Upper lobe of right lung (tissue), 1 donor: ENCODE data around the gene ZNF862. TPM values are rescaled to one million over a fixed set of nuclear protein-coding genes. Genes with fewer than 3 reads are reported as not detected.

Source experiments
- ATAC-seq: fragments of 200-7000 bp; cut with Tn5 transposase; one replicate; pipeline ENCODE4 v1.9.1; 2020; ENCODE audit warnings: mild to moderate bottlenecking, moderate library complexity
- DNase-seq: peaks from one replicate; pipeline ENCODE4 v3.0.0-alpha.2; 2020
- H3K27ac ChIP-seq: fragments of 200-600 bp; one replicate; pipeline ENCODE4 v1.8.0; 2022
- H3K27me3 ChIP-seq: fragments of 200-600 bp; one replicate; pipeline ENCODE4 v1.8.0; 2022; ENCODE audit warnings: mild to moderate bottlenecking
- H3K36me3 ChIP-seq: fragments of 200-600 bp; one replicate; pipeline ENCODE4 v1.8.0; 2022
- H3K4me1 ChIP-seq: fragments of 200-600 bp; one replicate; pipeline ENCODE4 v1.8.0; 2022
- H3K4me3 ChIP-seq: fragments of 200-600 bp; one replicate; pipeline ENCODE4 v1.8.0; 2022; ENCODE audit warnings: mild to moderate bottlenecking
- H3K9me3 ChIP-seq: fragments of 200-600 bp; one replicate; pipeline ENCODE4 v1.8.0; 2022
- intact Hi-C: fragments of 100-400 bp; cut with DNase I; formaldehyde crosslinking; loops from one replicate; pipeline ENCODE4 v1.11.0; 2022
- total RNA-seq: library from RNA; stranded (reverse); fragmentation: NEBNext Ultra II Directional; extraction: Animal tissue kit (Norgen Biotek cat#: 25700); gene quantifications from one replicate; pipeline ENCODE4 v1.2.1, GENCODE V29; 2021
- TF ChIP-seq, protein P1 (sequence below): fragments of 200-600 bp; IDR thresholded peaks from one replicate; pipeline ENCODE4 v1.8.0; 2022; ENCODE audit warnings: antibody characterized with exemption
- donor health status: DM: no; HTN: yes; CAD: no; lungs with severe emphysema.

ZNF862 gene
- total RNA-seq, 1 donor from 2014 or later: 14.6 TPM

DNA sequence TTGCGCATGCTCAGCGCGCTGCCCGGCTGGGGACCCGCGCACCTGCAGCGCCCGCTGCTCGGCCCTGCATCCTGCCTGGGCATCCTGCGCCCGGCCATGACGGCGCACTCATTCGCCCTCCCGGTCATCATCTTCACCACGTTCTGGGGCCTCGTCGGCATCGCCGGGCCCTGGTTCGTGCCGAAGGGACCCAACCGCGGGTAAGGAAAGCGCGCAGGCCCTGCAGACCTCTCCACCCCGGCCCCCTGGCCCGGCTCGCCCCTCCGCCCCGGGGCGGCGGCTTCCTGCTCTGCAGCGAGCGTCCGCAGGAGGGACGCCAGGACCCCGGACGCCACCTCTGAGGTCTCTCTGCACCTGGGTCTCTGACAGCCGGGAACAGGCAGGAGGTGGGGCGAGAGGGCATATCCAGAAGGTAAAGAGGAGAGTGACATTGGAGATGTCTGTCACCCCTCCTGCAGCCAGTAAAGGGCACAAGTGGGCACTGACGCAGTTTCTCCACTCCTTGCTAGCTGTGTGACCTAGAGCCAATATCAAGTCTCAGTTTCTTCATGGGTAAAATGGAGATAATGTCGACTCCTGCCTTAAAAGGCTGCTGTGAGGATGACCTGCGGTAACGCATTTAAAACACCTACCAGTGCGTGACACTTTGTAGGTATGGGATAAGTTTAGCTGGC lies 35.9 kb downstream of the ZNF862 start:
- H3K27me3 ChIP-seq: no peaks in the 10 kb centered on the region
- peak overlapping the region; percentile 30 for H3K27ac ChIP-seq
- no peaks in the 10 kb centered on the region for H3K36me3 ChIP-seq
- TF ChIP-seq, protein P1, sequence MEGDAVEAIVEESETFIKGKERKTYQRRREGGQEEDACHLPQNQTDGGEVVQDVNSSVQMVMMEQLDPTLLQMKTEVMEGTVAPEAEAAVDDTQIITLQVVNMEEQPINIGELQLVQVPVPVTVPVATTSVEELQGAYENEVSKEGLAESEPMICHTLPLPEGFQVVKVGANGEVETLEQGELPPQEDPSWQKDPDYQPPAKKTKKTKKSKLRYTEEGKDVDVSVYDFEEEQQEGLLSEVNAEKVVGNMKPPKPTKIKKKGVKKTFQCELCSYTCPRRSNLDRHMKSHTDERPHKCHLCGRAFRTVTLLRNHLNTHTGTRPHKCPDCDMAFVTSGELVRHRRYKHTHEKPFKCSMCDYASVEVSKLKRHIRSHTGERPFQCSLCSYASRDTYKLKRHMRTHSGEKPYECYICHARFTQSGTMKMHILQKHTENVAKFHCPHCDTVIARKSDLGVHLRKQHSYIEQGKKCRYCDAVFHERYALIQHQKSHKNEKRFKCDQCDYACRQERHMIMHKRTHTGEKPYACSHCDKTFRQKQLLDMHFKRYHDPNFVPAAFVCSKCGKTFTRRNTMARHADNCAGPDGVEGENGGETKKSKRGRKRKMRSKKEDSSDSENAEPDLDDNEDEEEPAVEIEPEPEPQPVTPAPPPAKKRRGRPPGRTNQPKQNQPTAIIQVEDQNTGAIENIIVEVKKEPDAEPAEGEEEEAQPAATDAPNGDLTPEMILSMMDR: no peak
- peaks cover 14% of the 10 kb centered on the region for H3K4me1 ChIP-seq
- peak; percentile 63 for DNase-seq
- no peak for ATAC-seq
- intact Hi-C loops: loop anchor here (10.0 kb wide), 1 partner anchor 59 kb away; no protein-coding TSS in a partner anchor
- H3K9me3 ChIP-seq: no peaks in the 10 kb centered on the region
- peak overlapping the region; percentile 87 for H3K4me3 ChIP-seq

DNA sequence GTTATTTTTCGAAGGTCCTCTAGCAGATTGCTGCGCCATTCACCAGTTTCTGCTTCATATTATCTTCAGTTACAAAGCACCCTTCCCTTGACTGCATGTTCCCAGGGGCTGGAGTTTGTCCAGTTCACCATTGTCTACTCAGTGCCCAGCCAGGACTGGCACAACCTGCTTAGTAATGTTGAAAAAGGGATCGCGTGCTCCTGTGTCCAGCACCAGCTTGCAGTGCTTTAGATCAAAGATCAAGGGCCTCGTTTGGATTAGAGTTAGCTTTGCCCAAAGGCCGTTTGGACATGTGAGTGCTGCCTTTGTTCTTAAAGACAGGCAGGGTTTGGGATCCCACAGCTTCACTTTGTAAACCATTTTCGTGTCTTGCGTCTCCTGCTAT lies 36.5 kb downstream of the ZNF862 start:
- Histone ChIP-seq H3K36me3 (no peaks in the 10 kb centered on the region), H3K27ac (no peak overlapping the region), H3K4me3 (peak overlapping the region; percentile 87), H3K9me3 (no peaks in the 10 kb centered on the region), H3K27me3 (no peaks in the 10 kb centered on the region), H3K4me1 (peaks cover 14% of the 10 kb centered on the region)
- intact Hi-C loops: loop anchor here (10.0 kb wide), 1 partner anchor 60 kb away; no protein-coding TSS in a partner anchor
- peak; percentile 18 for DNase-seq
- ATAC-seq: no peak
- TF ChIP-seq, protein P1: no peak

DNA sequence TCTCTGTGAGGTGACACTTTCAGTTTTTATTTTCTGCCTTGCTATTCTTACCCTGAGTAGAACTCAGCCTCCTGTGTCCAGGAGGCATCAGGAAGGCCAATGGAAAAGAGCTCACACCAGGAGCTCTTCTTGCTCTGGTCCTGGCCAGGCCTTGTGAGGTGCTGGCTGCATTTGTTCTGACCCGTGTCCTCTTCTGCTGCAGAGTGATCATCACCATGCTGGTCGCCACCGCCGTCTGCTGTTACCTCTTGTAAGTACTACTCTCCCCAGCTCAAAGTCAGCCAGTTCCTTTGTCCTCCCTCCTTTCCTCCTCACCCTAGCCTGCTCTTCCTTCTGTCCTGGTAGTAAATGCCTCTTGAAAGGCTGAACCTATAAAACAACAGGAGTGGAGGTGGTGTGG lies 37.2 kb downstream of the ZNF862 start:
- Histone ChIP-seq H3K4me1 (peaks cover 14% of the 10 kb centered on the region), H3K27me3 (no peaks in the 10 kb centered on the region), H3K9me3 (no peaks in the 10 kb centered on the region), H3K4me3 (no peak overlapping the region), H3K27ac (no peak overlapping the region), H3K36me3 (no peaks in the 10 kb centered on the region)
- ATAC-seq (no peak), DNase-seq (no peak)
- TF ChIP-seq, protein P1: no peak
- intact Hi-C loops: loop anchor here (10.0 kb wide), 1 partner anchor 61 kb away; no protein-coding TSS in a partner anchor

DNA sequence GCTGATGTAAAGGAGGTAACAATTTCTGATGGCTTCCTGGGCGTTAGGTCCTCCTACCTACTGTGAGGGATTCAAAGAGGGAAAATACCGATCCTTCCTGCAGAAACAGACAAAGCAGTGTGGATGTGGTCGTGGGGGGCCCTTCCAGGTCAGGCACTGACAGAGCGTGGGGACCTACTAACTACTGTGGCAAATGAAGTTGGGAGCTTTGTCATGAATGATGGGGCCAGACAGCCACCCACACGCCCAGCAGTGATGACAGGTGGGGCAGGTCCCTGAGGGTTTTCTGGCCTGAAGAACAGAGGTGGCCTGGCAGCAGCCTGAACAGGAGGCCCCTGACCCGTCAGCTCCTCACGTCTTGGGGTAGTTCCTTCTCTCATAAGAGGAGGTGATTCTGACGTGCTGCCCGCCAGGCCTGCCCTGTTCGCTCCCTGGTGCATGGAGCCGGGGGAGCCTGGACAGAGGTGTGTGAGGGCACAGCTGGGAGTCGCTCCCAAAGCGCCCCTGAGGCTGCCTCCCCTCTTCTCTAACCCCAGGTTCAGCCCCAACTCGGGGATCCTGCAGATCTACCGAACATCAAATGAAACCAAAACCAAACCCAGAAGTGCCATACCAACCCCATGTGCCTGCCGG lies 39.8 kb downstream of the ZNF862 start:
- TF ChIP-seq, protein P1: no peak
- ATAC-seq: no peak
- intact Hi-C loops: loop anchor here (10.0 kb wide), 1 partner anchor 63 kb away; no protein-coding TSS in a partner anchor

DNA sequence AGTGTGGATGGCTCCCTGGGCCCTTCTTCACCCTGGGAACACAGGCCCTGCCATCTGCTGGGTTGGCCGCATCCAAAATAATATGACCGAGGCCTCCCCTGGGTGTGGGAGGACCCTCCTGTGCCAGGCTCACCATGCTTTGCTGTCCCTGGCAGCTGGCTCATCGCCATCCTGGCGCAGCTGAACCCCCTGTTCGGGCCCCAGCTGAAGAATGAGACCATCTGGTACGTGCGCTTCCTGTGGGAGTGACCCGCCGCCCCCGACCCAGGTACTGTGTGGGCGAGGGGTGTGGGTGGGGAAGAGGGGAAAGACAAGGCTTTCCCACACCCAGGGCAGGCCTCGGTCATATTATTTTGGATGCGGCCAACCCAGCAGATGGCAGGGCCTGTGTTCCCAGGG lies 40.3 kb downstream of the ZNF862 start:
- DNase-seq (no peak), ATAC-seq (no peak)
- Histone ChIP-seq H3K4me3 (no peak overlapping the region), H3K36me3 (no peaks in the 10 kb centered on the region), H3K27me3 (no peaks in the 10 kb centered on the region), H3K9me3 (no peaks in the 10 kb centered on the region), H3K27ac (no peak overlapping the region), H3K4me1 (peaks cover 9% of the 10 kb centered on the region)
- TF ChIP-seq, protein P1: no peak
- intact Hi-C loops: loop anchor here (10.0 kb wide), 1 partner anchor 64 kb away; no protein-coding TSS in a partner anchor

More for the DNA sequence above, 39.8 kb downstream of the ZNF862 start:
- no peaks in the 10 kb centered on the region for H3K9me3 ChIP-seq
- no peaks in the 10 kb centered on the region for H3K36me3 ChIP-seq
- H3K27ac ChIP-seq: no peak overlapping the region
- no peak overlapping the region for H3K4me3 ChIP-seq
- no peak for DNase-seq
- H3K27me3 ChIP-seq: no peaks in the 10 kb centered on the region
- peaks cover 7% of the 10 kb centered on the region for H3K4me1 ChIP-seq
